Endometrial microvascular endothelial cells (primary cell): ENCODE data around the gene ASB2. TPM values are rescaled to one million over a fixed set of nuclear protein-coding genes. Genes with fewer than 3 reads are reported as not detected.

Experiments used
- in situ Hi-C: cut with HindIII; loops from 2 replicates; pipeline ENCODE4 v1.10.0; 2017; ENCODE audit warnings: low sequenced_read_pairs, low pct_unique_long_range_greater_than_20kb; ENCODE audit errors: inconsistent ontology term
- total RNA-seq: library from RNA; depleted of rRNA; stranded (reverse); fragments of >200 nt; gene quantifications from one replicate; pipeline ENCODE4 v1.2.3, GENCODE V29; 2015; ENCODE audit errors: inconsistent ontology term

ASB2 gene, protein sequence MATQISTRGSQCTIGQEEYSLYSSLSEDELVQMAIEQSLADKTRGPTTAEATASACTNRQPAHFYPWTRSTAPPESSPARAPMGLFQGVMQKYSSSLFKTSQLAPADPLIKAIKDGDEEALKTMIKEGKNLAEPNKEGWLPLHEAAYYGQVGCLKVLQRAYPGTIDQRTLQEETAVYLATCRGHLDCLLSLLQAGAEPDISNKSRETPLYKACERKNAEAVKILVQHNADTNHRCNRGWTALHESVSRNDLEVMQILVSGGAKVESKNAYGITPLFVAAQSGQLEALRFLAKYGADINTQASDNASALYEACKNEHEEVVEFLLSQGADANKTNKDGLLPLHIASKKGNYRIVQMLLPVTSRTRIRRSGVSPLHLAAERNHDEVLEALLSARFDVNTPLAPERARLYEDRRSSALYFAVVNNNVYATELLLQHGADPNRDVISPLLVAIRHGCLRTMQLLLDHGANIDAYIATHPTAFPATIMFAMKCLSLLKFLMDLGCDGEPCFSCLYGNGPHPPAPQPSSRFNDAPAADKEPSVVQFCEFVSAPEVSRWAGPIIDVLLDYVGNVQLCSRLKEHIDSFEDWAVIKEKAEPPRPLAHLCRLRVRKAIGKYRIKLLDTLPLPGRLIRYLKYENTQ
- total RNA-seq: not detected

DNA sequence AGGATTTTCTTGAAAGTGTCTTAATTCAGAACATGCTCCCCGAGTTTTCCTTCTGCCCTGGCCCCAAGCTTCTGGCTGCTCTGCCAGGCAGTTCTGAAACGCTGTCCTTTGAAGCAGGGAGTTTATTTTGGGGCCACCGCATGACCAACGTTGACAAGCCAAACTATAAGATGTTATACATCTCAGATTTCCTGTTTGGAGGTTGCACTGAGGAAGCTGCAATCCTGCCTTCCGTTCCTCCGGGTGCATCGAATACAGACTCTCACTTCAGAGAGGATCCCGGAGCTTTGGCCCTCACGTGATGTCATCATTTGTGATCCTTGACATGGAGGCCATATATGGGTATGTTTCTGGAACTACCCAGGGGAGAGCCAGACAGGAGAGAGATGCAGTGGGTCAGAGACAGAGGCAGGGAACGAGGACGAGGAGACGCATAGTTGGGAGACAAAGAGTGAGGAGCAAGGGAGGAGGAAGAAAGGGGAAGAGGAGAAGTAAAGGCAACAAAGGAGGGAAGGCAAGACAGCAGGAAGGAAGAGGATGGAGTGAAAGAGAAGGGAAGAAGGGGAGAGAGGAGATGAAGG is at the start of gene ASB2:
Gene ASB2 (minus strand): TSS at position 94 of the 581 bp plus-strand sequence. CDS start 12,031 bp downstream, outside the sequence.
- in situ Hi-C loops: no loop called here

DNA sequence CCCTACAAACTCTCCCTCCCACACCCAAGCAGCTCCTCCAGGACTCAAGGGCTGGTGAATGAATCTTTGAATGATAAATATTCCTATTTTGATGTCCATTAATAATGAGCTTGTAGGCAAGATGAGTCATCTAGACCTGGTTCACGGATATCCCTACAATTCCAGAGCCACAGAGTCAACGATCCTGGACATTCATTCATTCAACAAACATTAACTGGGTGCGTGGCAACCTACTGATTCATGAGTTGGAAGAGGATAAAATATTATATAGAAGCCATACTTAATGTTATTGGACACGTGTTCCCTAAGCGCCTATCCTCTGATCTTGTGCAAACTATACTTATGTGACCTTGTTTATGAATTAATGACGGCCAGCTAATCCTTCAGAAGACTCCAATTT is 49.4 kb upstream of the ASB2 start:
- in situ Hi-C loops: no loop called here

DNA sequence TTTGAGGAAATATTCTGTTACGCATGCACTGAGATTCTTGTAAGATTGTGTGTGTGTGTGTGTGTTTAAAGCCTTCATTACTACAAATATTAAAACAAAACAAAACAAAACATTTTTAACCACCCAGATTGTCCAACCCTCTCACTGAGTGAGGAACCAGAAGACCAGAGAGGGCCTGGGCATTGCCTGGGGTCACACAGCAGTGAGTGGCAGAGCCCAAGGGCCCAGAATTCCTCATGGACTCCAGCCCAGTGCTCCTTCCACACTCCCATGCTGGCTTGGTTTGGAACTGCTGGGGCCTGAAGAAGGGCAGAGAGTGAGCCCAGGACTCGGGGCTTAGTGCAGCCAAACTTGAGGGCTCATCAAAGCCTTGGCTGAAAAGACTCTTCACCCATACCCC is 48.2 kb upstream of the ASB2 start:
- in situ Hi-C loops: no loop called here

DNA sequence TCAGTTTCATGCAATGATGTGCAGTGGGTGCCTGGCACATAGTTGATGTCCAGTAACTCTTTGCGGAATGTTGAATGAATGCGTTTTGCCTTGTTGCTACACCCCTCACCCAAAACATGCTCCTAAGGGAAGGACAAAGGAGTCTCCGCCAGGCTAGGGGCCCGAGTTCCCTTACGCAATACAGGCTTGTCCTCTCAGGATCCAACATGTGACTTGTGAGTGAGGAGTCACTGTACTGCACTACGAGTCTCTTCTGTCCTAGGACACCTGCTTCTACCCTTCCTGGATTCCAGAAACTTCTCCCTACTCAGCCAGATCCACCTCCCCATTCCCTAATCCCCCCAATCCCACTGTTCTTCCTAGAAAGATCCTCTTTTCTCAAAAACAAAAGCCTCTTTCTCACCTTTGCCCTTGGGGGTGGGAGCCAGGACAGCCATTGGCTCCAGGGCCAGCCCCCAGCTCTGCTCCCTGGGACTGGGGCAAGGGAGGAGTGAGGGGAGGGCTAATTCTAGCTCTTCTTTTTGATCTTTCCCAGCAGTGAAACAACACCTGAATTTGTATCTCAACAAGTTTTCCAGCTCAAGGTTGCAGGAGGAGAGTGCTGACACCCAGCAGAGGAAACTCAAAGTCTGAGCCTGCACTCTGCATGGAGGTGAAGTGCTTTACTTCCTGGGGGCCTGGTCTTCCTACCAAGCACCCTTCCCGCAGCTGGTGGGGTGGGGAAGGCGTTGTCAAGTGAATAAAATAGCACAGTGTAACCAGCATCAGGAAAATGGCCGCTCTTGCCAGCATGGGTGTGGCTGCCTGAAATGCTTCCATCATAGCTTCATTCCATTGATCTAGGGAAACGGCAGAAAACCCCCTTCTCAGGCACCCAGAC is 46.4 kb upstream of the ASB2 start:
- in situ Hi-C loops: no loop called here

DNA sequence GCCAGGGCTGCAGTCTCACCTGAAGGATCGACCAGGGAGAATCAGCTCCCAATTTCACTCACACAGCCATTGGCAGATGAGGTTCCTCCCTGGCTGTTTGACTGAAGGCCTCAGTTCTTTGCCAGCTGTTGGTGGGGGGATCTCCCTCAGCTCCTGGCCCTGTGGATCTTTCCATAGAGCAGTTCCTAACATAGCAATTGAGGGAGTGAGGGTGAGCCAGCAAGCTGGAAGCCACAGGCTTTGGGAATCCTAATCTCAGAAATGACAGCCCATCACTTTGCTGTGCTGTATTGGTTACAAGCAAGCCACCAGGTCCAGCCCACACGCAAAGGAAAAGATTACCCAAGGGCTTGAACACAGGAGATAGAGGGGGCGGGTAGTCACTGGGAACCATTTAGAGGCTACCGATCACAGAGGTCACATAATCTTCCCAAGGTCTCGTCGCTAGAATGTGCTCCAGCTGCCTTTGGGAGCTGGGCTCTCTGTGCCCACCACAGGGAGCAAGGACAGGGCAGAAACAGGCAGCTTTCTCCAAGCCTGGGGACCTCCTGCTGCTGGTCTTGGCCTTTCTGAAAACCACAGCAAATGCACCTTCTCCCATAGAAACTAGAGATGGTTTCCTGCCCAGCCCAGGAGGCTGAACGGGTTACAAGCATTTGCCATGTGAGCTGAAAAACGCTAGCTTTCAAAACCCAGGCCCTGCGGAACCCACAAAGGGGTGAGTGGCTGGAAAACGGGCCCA is 45.2 kb upstream of the ASB2 start:
- in situ Hi-C loops: no loop called here

DNA sequence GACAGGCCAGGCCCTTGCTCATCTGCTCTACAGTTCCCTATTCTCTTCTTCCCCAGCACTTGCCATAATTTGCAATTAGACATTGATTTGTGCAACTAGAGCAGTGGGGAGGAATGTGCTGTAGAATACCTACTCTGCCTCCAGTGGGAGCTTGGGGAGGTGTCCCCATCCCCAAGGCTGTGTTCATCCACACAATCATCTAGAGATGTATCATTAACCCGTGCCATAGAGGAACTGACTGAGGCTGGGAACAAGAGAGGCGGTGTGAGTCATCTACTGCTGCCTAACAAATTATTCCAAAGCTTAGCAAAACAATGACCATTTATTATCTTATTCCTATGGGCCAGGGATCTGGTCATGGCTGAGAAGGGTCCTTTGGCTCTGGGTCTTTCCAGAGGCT is 44.6 kb upstream of the ASB2 start:
- in situ Hi-C loops: no loop called here

DNA sequence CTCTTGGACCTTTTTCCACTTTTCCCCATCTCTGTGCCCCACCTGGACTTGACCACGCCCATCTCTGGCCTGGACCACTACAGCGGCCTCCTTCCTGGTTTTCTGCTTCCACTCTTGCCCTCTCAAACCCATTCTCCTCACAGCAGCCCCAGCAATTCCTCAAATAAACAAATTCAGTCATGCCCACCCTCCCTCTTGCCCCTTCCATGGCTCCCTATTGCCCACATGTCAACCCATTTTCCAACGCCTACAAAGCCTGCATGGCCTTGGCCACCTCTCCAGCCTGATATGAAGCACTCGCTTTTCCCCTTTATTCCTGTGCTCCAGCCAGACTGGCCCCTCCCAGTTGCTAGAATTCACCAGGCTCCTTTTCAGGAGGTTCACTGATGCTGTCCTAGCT is 43.9 kb upstream of the ASB2 start:
- in situ Hi-C loops: no loop called here

DNA sequence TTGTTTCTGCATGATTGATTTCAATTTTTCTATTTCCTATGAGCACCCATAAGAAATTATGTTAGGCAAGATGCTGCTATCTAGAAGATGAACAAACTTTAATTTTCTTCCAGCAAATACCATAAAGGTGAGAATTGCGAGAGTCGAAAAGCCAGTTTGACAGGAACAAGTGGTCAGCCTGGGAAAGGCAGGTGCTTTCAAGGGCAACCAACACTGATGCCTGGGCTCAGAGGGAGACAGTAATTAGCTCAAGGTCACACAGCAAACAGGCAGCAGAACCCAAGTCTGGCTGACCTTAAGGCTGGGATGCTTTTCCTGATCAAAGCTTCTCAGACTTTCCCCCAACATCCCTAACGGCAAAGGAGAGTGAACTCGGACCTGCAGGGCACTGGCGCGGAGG is 43.0 kb upstream of the ASB2 start:
- in situ Hi-C loops: no loop called here

DNA sequence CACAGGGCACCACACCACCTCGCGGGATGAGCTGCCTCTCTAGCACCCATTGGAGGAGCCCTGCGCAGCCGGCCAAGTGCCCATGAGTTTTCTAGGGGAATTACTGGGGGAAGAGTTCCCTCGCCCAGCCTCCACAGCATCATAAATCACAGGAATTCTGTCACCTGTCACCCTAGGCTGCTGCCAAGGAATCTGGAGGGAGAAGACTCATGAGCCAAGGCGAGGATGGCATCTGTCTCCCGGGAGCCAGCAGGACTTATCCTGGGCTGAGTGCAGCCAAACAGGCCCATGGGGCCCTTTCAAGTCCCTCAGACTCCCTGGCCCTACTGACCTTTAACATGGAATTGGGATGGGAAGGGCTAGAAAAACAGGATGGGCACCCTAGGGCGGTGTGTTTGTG is 41.9 kb upstream of the ASB2 start:
- in situ Hi-C loops: no loop called here

DNA sequence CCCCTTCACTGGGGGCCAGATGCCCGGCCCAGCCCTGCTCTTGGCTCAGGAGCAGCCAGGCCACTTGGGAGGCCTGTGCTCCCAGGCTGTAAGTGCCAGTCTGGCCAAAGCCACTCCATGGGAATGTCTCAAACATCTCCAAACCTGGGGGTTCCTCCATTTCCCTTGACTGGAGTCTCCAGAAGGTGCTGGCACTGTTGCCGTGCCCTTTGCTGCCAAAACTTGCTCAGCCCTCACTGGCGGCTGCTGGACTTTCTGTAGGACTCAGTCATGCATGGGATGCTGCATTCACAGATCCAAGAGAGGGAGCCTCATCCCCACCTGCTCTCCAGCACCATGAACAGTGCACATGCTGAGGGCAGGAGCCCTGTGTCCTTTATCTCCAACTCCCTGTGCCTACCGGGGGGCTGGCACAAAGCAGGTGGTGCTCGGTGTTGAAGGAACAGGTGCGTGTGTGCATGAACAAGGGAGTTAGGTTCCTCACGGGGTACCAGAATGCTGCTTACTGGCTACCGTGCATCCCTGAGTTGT is 40.1 kb upstream of the ASB2 start:
- in situ Hi-C loops: no loop called here

DNA sequence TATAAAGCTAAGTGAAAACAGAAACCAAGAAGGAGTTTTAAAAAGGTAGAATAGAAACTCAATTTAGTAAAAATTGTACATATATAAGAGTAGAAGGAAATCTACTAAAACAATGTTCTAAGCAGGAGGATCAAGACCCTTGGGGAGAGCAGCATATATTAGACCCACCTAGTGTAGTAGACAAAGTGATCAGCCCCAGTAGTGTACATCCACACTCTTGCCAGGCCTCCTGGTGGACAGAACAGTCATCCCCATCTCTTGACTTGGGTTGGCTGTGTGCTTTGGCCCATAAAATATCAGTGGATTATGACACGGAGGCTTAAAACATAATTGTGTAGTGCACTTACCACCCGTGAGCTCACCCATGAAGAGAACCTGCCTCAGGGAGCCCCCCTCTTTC is 38.9 kb upstream of the ASB2 start:
- in situ Hi-C loops: no loop called here

DNA sequence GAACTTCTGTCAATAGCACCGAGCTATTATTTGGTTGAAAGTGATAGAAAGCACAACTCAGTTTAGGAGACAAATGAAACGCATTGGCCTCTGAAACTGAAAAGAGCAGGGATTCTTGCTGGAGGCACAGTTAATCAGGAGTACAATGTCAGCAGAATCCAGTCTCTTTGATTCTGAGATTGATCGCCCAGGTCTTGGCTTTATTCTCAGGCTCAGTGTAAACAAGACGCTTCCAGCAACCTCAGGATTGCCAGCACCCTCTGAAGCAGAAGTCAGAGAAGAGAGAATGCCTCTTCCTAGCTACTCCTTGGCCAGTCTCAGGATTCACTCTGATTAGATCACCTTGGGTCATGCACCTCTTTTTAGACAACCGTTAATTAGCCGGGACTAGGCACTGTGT is 38.0 kb upstream of the ASB2 start:
- in situ Hi-C loops: no loop called here

DNA sequence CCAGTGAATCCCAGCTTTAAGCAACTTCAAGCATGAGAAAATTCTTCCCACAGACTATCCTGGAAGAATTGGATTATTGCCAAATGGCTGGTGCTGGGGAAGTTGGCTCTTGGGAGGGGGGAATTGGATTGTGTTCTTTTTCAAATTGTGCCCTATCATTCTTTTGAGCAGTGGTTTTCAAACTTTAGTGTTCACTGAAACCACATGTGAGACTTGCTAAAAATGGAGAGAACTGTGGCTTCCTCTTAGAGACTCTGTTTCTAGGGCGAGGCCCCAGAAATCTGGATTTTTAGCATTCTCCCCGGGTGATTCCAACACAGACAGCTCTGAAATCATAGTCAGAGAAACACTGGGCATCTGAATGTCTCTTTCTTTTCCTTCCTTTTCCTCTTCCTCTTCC is 35.4 kb upstream of the ASB2 start:
- in situ Hi-C loops: no loop called here

DNA sequence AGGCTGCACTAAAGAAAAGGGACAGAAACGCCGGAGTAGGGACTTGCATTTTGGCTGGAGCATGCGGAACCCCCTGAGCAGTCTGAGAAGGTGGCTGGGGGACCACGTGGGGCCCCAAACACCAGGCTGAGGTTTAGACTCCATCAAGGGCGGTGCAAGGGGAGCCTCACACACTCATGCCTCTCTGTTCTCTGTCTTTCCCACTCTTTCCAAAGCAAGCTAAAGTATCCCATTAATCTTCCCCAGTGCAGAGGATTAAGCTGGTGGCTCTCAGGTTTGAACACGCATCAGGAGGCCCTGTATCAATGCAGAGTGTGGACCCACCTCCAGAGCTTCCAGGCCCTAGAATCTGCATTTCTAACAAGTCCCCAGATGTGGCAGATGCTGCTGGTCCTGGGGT is 34.3 kb upstream of the ASB2 start:
- in situ Hi-C loops: no loop called here

DNA sequence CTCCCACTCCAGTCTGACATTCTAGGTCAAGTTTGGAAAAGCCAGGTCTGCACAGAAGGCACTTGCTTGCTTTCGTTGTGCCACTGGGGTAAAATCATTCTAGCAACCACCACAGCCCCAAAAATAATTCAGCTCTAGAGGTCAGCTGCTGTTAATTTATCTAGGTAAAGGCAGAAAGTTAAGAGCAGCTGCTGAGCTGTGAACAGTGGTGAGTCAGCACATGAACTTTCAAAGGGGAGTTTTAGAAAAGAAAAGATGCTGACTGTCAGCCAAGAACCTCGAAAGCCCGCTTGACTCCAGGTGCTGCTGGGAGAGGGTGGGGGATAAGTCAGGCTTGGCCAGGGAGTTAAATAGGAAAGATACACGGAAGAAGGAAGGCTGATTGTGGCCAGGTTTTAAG is 33.4 kb upstream of the ASB2 start:
- in situ Hi-C loops: no loop called here

DNA sequence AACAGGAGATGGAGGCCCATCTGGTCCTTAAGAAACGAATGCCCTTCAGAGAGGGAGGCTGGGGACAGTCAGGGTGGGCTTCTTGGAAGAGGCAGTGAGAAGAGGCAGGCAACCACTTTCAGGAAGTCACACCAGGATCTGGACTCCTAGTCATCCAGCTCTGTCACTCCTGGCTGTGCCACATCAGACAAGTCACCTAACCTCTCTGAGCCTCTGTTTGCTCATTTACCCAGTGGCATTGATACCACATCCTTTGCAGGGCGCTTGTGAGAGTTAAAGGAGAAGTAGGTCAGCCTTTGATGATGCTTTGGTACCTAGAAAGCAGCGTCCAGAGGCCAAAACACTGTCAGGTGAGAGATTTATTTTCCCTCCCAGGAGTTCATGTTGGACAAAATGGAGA is 31.9 kb upstream of the ASB2 start:
- in situ Hi-C loops: no loop called here

DNA sequence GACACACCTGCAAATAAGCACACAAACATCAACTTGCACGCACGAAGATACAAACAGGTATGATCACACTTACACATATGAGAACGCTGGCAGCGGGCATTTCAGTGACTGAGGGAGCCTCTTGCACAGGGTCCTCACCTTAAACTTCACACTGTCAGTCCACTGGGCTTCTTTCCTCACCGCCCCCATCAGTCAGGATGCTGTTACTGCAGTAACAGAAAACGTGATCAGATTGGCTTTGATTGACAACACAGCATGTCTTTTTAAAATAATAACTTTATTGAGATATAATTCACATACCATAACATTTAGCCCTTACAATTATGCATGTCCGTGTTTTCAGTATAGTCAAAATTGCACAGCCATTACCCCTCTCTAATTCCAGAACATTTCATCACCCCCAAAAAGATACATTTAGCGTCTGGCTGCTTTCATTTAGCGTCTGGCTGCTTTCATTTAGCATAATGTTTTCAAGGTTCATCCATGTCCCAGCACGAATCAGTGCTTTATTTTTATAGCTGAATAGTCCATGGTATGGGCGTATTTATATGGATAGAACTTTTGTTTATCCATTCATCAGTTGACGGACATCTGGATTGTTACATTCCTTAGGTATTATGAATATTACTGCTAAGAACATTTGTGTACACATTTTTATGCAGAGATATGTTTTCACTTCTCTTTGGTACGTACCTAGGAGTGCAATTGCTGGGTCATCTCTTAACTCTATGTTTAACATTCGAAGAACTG is 29.1 kb upstream of the ASB2 start:
- in situ Hi-C loops: no loop called here

DNA sequence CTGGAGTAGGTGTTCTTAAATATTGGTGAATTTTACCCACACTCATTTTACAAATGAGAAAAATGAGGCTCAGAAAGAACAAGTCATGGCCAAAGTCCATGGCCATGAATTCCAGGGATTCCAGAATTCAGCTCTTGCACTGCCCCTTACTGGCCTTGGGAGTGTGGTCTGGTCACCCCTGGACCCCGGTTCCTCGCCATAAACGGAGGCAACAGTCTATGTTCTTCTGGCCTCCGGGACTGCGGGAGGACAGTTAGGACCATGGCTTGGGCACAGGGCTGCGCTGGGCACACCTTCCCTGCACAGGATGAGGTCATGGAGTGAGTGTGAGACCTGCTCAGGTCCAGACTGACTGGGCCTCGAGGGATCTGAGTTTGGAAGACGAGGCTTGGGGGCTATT is 27.6 kb upstream of the ASB2 start:
- in situ Hi-C loops: no loop called here
